Keratinocyte (primary cell): ENCODE data around the gene CEP170B. TPM values are rescaled to one million over a fixed set of nuclear protein-coding genes. Genes with fewer than 3 reads are reported as not detected.

Experiments used
- DNase-seq: peaks from one replicate; pipeline ENCODE4 v3.0.0-alpha.2; 2011; ENCODE audit warnings: low read depth, missing footprints, low spot score
- FAIRE-seq: peaks from 2 replicates; lab custom pipeline; 2011; peaks lifted over from hg19 to GRCh38; lab: Jason Lieb, UNC
- H2AFZ ChIP-seq: 2 replicates; pipeline ENCODE4 v1.6.0; 2012; ENCODE audit warnings: low read length, control low read depth, inconsistent platforms; ENCODE audit not compliant: control insufficient read depth
- H3K27ac ChIP-seq: 2 replicates; pipeline ENCODE4 v1.5.1; 2011; ENCODE audit warnings: low read length; ENCODE audit not compliant: control insufficient read depth, insufficient read depth
- H3K27me3 ChIP-seq: 3 replicates; pipeline ENCODE4 v1.6.0; 2011; ENCODE audit warnings: low read length; ENCODE audit not compliant: control insufficient read depth, insufficient read depth; ENCODE audit errors: extremely low read depth
- H3K36me3 ChIP-seq, 2 experiments: 2 replicates in 1 of 2; 3 replicates in 1 of 2; pipeline ENCODE4 v1.5.1; 2011; ENCODE audit warnings: low read length in 2 of 2, mild to moderate bottlenecking in 1 of 2; ENCODE audit not compliant: control insufficient read depth in 2 of 2, insufficient read depth in 2 of 2; ENCODE audit errors: extremely low read depth in 1 of 2
- H3K4me1 ChIP-seq: 3 replicates; pipeline ENCODE4 v1.5.1; 2011; ENCODE audit warnings: low read length; ENCODE audit not compliant: control insufficient read depth, insufficient read depth; ENCODE audit errors: extremely low read depth
- H3K4me2 ChIP-seq: 3 replicates; pipeline ENCODE4 v1.6.0; 2011; ENCODE audit warnings: low read depth, low read length; ENCODE audit not compliant: control insufficient read depth, insufficient read depth; ENCODE audit errors: extremely low read depth
- H3K4me3 ChIP-seq, 3 experiments: fragments of 200-600 bp in 1 of 3; sonication (generic) in 1 of 3; 2 replicates in 2 of 3; 3 replicates in 1 of 3; pipeline ENCODE4 v1.5.1; 2011 to 2016; ENCODE audit warnings: low read length in 3 of 3, mild to moderate bottlenecking in 3 of 3, control low read depth in 2 of 3, inconsistent platforms in 1 of 3, low read depth in 1 of 3, mixed read lengths in 1 of 3, mixed run types in 1 of 3, moderate library complexity in 1 of 3; ENCODE audit not compliant: control insufficient read depth in 2 of 3, insufficient read depth in 2 of 3; ENCODE audit errors: extremely low read depth in 1 of 3
- H3K79me2 ChIP-seq: 2 replicates; pipeline ENCODE4 v1.6.0; 2012; ENCODE audit warnings: low read length; ENCODE audit not compliant: control insufficient read depth, insufficient read depth
- H3K9ac ChIP-seq: 3 replicates; pipeline ENCODE4 v1.6.0; 2011; ENCODE audit warnings: low read length; ENCODE audit not compliant: control insufficient read depth, insufficient read depth; ENCODE audit errors: extremely low read depth
- H3K9me1 ChIP-seq: 3 replicates; pipeline ENCODE4 v1.6.0; 2011; ENCODE audit warnings: low read length; ENCODE audit not compliant: control insufficient read depth, insufficient read depth; ENCODE audit errors: extremely low read depth
- H3K9me3 ChIP-seq: 2 replicates; pipeline ENCODE4 v1.5.1; 2012; ENCODE audit warnings: low read depth, low read length; ENCODE audit not compliant: control insufficient read depth
- H4K20me1 ChIP-seq: 3 replicates; pipeline ENCODE4 v1.6.0; 2011; ENCODE audit warnings: low read length; ENCODE audit not compliant: control insufficient read depth, insufficient read depth; ENCODE audit errors: extremely low read depth
- CTCF ChIP-seq, 3 experiments: IDR thresholded peaks in 1 of 3; conservative IDR thresholded peaks in 1 of 3; optimal IDR thresholded peaks in 1 of 3; 2 replicates in 2 of 3; 3 replicates in 1 of 3; pipeline versions ENCODE3 to v1.5.1; 2011; ENCODE audit warnings: low read length in 3 of 3, mild to moderate bottlenecking in 3 of 3, moderate library complexity in 2 of 3, control low read depth in 1 of 3, inconsistent platforms in 1 of 3; ENCODE audit not compliant: insufficient read depth in 2 of 3; ENCODE audit errors: extremely low read depth in 1 of 3
- EZH2 ChIP-seq: IDR thresholded peaks from one replicate; pipeline ENCODE4 v1.6.1; 2012; ENCODE audit warnings: inconsistent platforms, mild to moderate bottlenecking, low read length, moderate library complexity
- dilution Hi-C: fragments of 300-500 bp; cut with MboI; formaldehyde crosslinking; loops from one replicate; pipeline ENCODE4 v1.7.0; 2020; ENCODE audit warnings: low sequenced_read_pairs; ENCODE audit not compliant: extremely low pct_ligation_motif_present
- polyA plus RNA-seq, 5 experiments: library from polyadenylated mRNA; depleted of rRNA in 3 of 5; stranded (reverse) in 3 of 5; stranded (forward) in 1 of 5; unstranded in 1 of 5; fragments of >200 nt; gene quantifications; 1 replicate in 1 of 5; 2 replicates in 3 of 5; 3 replicates in 1 of 5; pipeline versions ENCODE4 v1.2.1 to v1.2.3, GENCODE V29; 2011 to 2012; ENCODE audit warnings: missing spikeins in 2 of 5, low read depth in 1 of 5, low replicate concordance in 1 of 5

Gene CEP170B
- polyA plus RNA-seq, 1 donor (not counting 4 experiments of a cell fraction or from before 2014, with no cell fraction given), result 8.7 TPM

GRCh38 chr14:104898195-104898558, 33.1 kb downstream of the CEP170B start:
- no peak for DNase-seq
- H3K36me3 ChIP-seq, result peaks cover 15% of the 10 kb centered on the region in 2 experiments
- no peaks in the 10 kb centered on the region for H3K27me3 ChIP-seq
- H2AFZ ChIP-seq, result no peak overlapping the region
- TF ChIP-seq EZH2, result no peak
- TF ChIP-seq CTCF (optimal IDR thresholded peaks at IDR 0.05 in 1 of 3, IDR thresholded peaks at IDR 0.05 in 1 of 3, conservative IDR thresholded peaks at IDR 0.05 in 1 of 3; ENCODE audit: extremely low read depth in 1 of 3, insufficient read depth in 2 of 3, low read length in 3 of 3), result no peak
- H3K4me3 ChIP-seq, result no peak overlapping the region
- no peak overlapping the region for H3K27ac ChIP-seq
- dilution Hi-C loops, result no loop called here
- no peaks in the 10 kb centered on the region for H3K79me2 ChIP-seq
- no peak for FAIRE-seq
- no peaks in the 10 kb centered on the region for H3K9me1 ChIP-seq
- no peak overlapping the region for H3K4me2 ChIP-seq
- H3K9ac ChIP-seq, result no peak overlapping the region
- H3K9me3 ChIP-seq, result no peaks in the 10 kb centered on the region
- H3K4me1 ChIP-seq, result peaks cover 3% of the 10 kb centered on the region
- no peaks in the 10 kb centered on the region for H4K20me1 ChIP-seq

- no peaks in the 10 kb centered on the region for H3K79me2 ChIP-seq
- H3K4me2 ChIP-seq, result no peak overlapping the region
- no peak overlapping the region for H3K4me3 ChIP-seq
- FAIRE-seq (no peak), DNase-seq (no peak)
- H3K27ac ChIP-seq, result no peak overlapping the region
- H2AFZ ChIP-seq, result no peak overlapping the region
- no peak overlapping the region for H3K9ac ChIP-seq
- peaks cover 3% of the 10 kb centered on the region for H3K4me1 ChIP-seq
- no peaks in the 10 kb centered on the region for H4K20me1 ChIP-seq
- dilution Hi-C loops, result no loop called here
- no peaks in the 10 kb centered on the region for H3K9me3 ChIP-seq
- H3K27me3 ChIP-seq, result peaks cover 5% of the 10 kb centered on the region
- peaks cover 12 to 13% of the 10 kb centered on the region in 2 experiments for H3K36me3 ChIP-seq
- H3K9me1 ChIP-seq, result no peaks in the 10 kb centered on the region
- TF ChIP-seq EZH2, result no peak
- no peak for TF ChIP-seq CTCF (optimal IDR thresholded peaks at IDR 0.05 in 1 of 3, IDR thresholded peaks at IDR 0.05 in 1 of 3, conservative IDR thresholded peaks at IDR 0.05 in 1 of 3; ENCODE audit: extremely low read depth in 1 of 3, insufficient read depth in 2 of 3, low read length in 3 of 3)
Observed at GRCh38 chr14:104898870-104899510, 33.9 kb downstream of the CEP170B start.
